Choroid plexus epithelial cell (primary cell): ENCODE results near the gene CDH4.
"Not testable (repeated sequence)": the region's sequence is repeated elsewhere in the genome, so short reads cannot be mapped to it uniquely, and the experiment has no call there.

Source experiments
- DNase-seq: peaks from one replicate; pipeline ENCODE4 v3.0.0-alpha.2; 2010; ENCODE audit warnings: low read depth
- H3K4me3 ChIP-seq: 2 replicates; pipeline ENCODE4 v1.5.1; 2011; ENCODE audit warnings: low read depth, mild to moderate bottlenecking, control low read depth, low read length, moderate library complexity
- TF ChIP-seq, protein P1 (sequence below): conservative IDR thresholded peaks from 2 replicates; pipeline ENCODE4 v1.5.1; 2011; ENCODE audit warnings: low read depth, mild to moderate bottlenecking, control low read depth, inconsistent platforms, low read length, moderate library complexity

Gene CDH4

DNA sequence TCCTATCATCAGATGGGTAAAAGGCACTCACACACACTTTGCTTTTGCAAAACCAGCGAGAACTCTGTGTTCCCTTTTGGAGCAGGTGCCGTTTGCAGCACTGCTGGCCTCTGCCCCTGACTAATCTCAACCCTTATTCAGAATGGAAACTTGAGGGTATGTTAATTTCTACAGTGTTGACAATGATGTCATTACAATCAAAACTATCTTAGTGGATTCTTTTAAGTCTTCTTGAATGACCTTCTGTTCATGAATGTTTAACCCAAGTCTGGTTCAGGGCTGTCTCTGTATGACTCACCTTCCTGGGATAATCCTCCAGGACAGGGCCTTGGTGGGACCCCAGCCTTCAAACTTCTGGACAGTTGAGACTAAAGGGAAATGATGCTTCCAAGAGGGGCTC is 197.9 kb downstream of the CDH4 start:
- H3K4me3 ChIP-seq, result no peak overlapping the region
- DNase-seq, result peak; percentile 17
- TF ChIP-seq, protein P1, sequence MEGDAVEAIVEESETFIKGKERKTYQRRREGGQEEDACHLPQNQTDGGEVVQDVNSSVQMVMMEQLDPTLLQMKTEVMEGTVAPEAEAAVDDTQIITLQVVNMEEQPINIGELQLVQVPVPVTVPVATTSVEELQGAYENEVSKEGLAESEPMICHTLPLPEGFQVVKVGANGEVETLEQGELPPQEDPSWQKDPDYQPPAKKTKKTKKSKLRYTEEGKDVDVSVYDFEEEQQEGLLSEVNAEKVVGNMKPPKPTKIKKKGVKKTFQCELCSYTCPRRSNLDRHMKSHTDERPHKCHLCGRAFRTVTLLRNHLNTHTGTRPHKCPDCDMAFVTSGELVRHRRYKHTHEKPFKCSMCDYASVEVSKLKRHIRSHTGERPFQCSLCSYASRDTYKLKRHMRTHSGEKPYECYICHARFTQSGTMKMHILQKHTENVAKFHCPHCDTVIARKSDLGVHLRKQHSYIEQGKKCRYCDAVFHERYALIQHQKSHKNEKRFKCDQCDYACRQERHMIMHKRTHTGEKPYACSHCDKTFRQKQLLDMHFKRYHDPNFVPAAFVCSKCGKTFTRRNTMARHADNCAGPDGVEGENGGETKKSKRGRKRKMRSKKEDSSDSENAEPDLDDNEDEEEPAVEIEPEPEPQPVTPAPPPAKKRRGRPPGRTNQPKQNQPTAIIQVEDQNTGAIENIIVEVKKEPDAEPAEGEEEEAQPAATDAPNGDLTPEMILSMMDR, result no peak

- no peak overlapping the region for H3K4me3 ChIP-seq
- TF ChIP-seq, protein P1, result no peak
- no peak for DNase-seq
These were observed 198.5 kb downstream of the CDH4 start for GRCh38 chr20:61450549-61450948.

GRCh38 chr20:61451009-61451408 is 198.9 kb downstream of the CDH4 start:
- TF ChIP-seq, protein P1, result no peak
- no peak for DNase-seq
- no peak overlapping the region for H3K4me3 ChIP-seq

GRCh38 chr20:61451953-61452352 is 199.9 kb downstream of the CDH4 start:
- no peak for DNase-seq
- TF ChIP-seq, protein P1, result no peak
- H3K4me3 ChIP-seq, result no peak overlapping the region

GRCh38 chr20:61453219-61453618 is 201.2 kb downstream of the CDH4 start:
- TF ChIP-seq, protein P1, result no peak
- no peak for DNase-seq

GRCh38 chr20:61453623-61454022 is 201.6 kb downstream of the CDH4 start:
- DNase-seq, result peak; percentile 18

More at GRCh38 chr20:61453219-61453618, 201.2 kb downstream of the CDH4 start:
- no peak overlapping the region for H3K4me3 ChIP-seq

DNA sequence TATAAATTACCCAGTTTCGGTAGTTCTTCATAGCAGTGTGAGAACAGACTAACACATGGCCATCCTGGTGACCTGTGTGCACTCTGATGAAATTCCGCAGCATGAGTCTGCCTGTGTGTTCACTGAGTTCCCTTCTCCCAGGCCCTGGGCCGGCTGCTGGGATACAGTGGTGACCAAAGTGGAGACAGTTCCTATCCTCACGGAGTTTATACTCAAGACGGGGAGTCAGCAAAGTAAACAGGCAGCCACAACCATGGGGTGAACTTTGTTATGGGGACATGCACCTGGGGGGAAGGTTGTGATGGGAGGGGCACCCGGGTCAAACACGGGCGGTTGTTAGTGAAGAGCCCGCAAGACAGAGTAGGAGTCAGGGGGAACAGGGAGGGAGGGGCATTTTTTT is 202.0 kb downstream of the CDH4 start:
- H3K4me3 ChIP-seq, result no peak overlapping the region
- DNase-seq, result peak; percentile 48
- TF ChIP-seq, protein P1, result no peak

More at GRCh38 chr20:61453623-61454022, 201.6 kb downstream of the CDH4 start:
- not testable (repeated sequence) for H3K4me3 ChIP-seq
